CD4-positive, alpha-beta T cell treated with Interferon gamma for 1 hour (primary cell): ENCODE data around the gene HP.

Experiments used
- DNase-seq: peaks from one replicate; pipeline ENCODE4 v3.0.0-alpha.2; 2020

HP gene

GRCh38 chr16:72092832-72093447 is 38.6 kb downstream of the HP start:
- no peak for DNase-seq

GRCh38 chr16:72093448-72094265 is 39.4 kb downstream of the HP start, which contains the start of the genes DHX38 and TXNL4B:
DHX38 (plus strand) TSS chr16:72093847; CDS start chr16:72096158, 2,311 bp downstream.
TXNL4B (minus strand) TSS chr16:72093620; CDS start chr16:72090749, 2,871 bp downstream.
- peak; percentile 95 for DNase-seq

GRCh38 chr16:72094266-72094610 is 39.9 kb downstream of the HP start:
- DNase-seq: no peak

- DNase-seq: no peak
Measured at GRCh38 chr16:72098936-72099335, 44.6 kb downstream of the HP start.

GRCh38 chr16:72099377-72099818 is 45.1 kb downstream of the HP start:
- DNase-seq: peak; percentile 28

GRCh38 chr16:72101195-72101594 is 46.9 kb downstream of the HP start:
- DNase-seq: no peak

GRCh38 chr16:72104905-72105304 is 50.6 kb downstream of the HP start:
- DNase-seq: no peak

- no peak for DNase-seq
Measured at GRCh38 chr16:72105978-72106377, 51.7 kb downstream of the HP start.

- DNase-seq: no peak
Measured at GRCh38 chr16:72107371-72107770, 53.1 kb downstream of the HP start.

GRCh38 chr16:72108353-72109102 is 54.2 kb downstream of the HP start:
- DNase-seq: no peak

GRCh38 chr16:72109300-72109699 is 55.0 kb downstream of the HP start:
- DNase-seq: no peak

GRCh38 chr16:72109966-72110530 is 55.7 kb downstream of the HP start:
- DNase-seq: no peak
